GM23338 (cell line): ENCODE results near the gene MEOX1. TPM values are rescaled to one million over a fixed set of nuclear protein-coding genes. Genes with fewer than 3 reads are reported as not detected.

Experiments
- ATAC-seq: fragments of 200-7000 bp; cut with Tn5 transposase; 3 replicates; pipeline ENCODE4 v1.9.1; 2020
- DNase-seq: peaks from one replicate; pipeline ENCODE4 v3.0.0-alpha.2; 2015; ENCODE audit warnings: low spot score
- H2AFZ ChIP-seq: fragments of 200-600 bp; sonication (generic); 2 replicates; pipeline ENCODE4 v1.8.0; 2016; ENCODE audit warnings: antibody characterized with exemption, mild to moderate bottlenecking, moderate library complexity
- H3F3A ChIP-seq: fragments of 200-600 bp; sonication (generic); replicated peaks from 2 replicates; pipeline ENCODE4 v1.8.0; 2017; ENCODE audit warnings: antibody characterized with exemption, mixed run types, low read depth
- H3K27ac ChIP-seq: fragments of 200-600 bp; sonication (generic); 2 replicates; pipeline ENCODE4 v1.6.1; 2016; ENCODE audit warnings: low read depth
- H3K27me3 ChIP-seq: fragments of 200-600 bp; sonication (generic); 2 replicates; pipeline ENCODE4 v1.8.0; 2016; ENCODE audit warnings: mild to moderate bottlenecking, mixed run types, moderate library complexity; ENCODE audit not compliant: insufficient read depth
- H3K36me3 ChIP-seq: fragments of 200-600 bp; sonication (generic); 2 replicates; pipeline ENCODE4 v1.8.0; 2016; ENCODE audit warnings: mild to moderate bottlenecking; ENCODE audit not compliant: insufficient read depth
- H3K4me1 ChIP-seq: fragments of 200-600 bp; sonication (generic); 2 replicates; pipeline ENCODE4 v1.8.0; 2016; ENCODE audit warnings: mild to moderate bottlenecking, moderate library complexity; ENCODE audit not compliant: insufficient read depth
- H3K4me2 ChIP-seq: fragments of 200-600 bp; sonication (generic); 2 replicates; pipeline ENCODE4 v1.7.1; 2017; ENCODE audit warnings: mixed run types
- H3K4me3 ChIP-seq: fragments of 200-600 bp; sonication (generic); 2 replicates; pipeline ENCODE4 v1.6.1; 2016; ENCODE audit warnings: mixed run types
- H3K79me2 ChIP-seq: fragments of 200-600 bp; sonication (generic); replicated peaks from 2 replicates; pipeline ENCODE4 v1.8.0; 2017; ENCODE audit warnings: mild to moderate bottlenecking; ENCODE audit not compliant: insufficient read depth
- H3K9me2 ChIP-seq: fragments of 200-600 bp; sonication (generic); 2 replicates; pipeline ENCODE4 v1.8.0; 2017; ENCODE audit not compliant: insufficient read depth
- H4K20me1 ChIP-seq: fragments of 200-600 bp; sonication (generic); replicated peaks from 2 replicates; pipeline ENCODE4 v1.8.0; 2017; ENCODE audit warnings: mild to moderate bottlenecking; ENCODE audit not compliant: insufficient read depth
- H3K27ac Mint-ChIP-seq: 2 replicates; pipeline ENCODE4 v1.8.0; 2020; ENCODE audit warnings: inconsistent platforms, mild to moderate bottlenecking, moderate library complexity, mixed read lengths
- H3K27me3 Mint-ChIP-seq: 3 replicates; pipeline ENCODE4 v1.8.0; 2022; ENCODE audit warnings: low read depth, mild to moderate bottlenecking, moderate library complexity, mixed read lengths, inconsistent platforms; ENCODE audit not compliant: insufficient read depth, poor library complexity
- H3K36me3 Mint-ChIP-seq: 3 replicates; pipeline ENCODE4 v1.8.0; 2021; ENCODE audit warnings: low read depth, mild to moderate bottlenecking, inconsistent platforms, moderate library complexity, mixed read lengths
- H3K4me1 Mint-ChIP-seq: 3 replicates; pipeline ENCODE4 v1.8.0; 2020; ENCODE audit warnings: mild to moderate bottlenecking, inconsistent platforms, mixed read lengths
- H3K4me3 Mint-ChIP-seq: 3 replicates; pipeline ENCODE4 v1.8.0; 2021; ENCODE audit warnings: moderate library complexity, mild to moderate bottlenecking, inconsistent platforms, mixed read lengths
- H3K9me3 Mint-ChIP-seq: 3 replicates; pipeline ENCODE4 v1.8.0; 2020; ENCODE audit warnings: moderate library complexity, mild to moderate bottlenecking, inconsistent platforms, mixed read lengths
- CREB1 ChIP-seq: fragments of 250-450 bp; sonication (Bioruptor Pico); IDR thresholded peaks from 2 replicates; pipeline ENCODE4 v1.5.0; 2020; ENCODE audit warnings: low read depth, mild to moderate bottlenecking, moderate library complexity
- ETS1 ChIP-seq: IDR thresholded peaks from 2 replicates; pipeline ENCODE4 v1.6.1; 2016; ENCODE audit warnings: antibody characterized with exemption
- EZH2 ChIP-seq: fragments of 200-600 bp; sonication (generic); IDR thresholded peaks from one replicate; pipeline ENCODE4 v1.8.0; 2017; ENCODE audit warnings: antibody characterized with exemption, mild to moderate bottlenecking, low read depth; ENCODE audit not compliant: unreplicated experiment
- EZH2phosphoT487 ChIP-seq: fragments of 200-600 bp; sonication (generic); IDR thresholded peaks from one replicate; pipeline ENCODE4 v1.8.1; 2018; ENCODE audit warnings: antibody characterized with exemption; ENCODE audit not compliant: unreplicated experiment
- JUNB ChIP-seq: IDR thresholded peaks from one replicate; pipeline ENCODE4 v1.6.1; 2016; ENCODE audit warnings: antibody characterized with exemption; ENCODE audit not compliant: unreplicated experiment
- NANOG ChIP-seq: IDR thresholded peaks from 2 replicates; pipeline ENCODE4 v1.6.1; 2016; ENCODE audit warnings: antibody characterized with exemption, borderline replicate concordance
- POLR2AphosphoS5 ChIP-seq: IDR thresholded peaks from 2 replicates; pipeline ENCODE4 v1.6.1; 2016; ENCODE audit warnings: antibody characterized with exemption, low read depth
- STAT1 ChIP-seq: IDR thresholded peaks from one replicate; pipeline ENCODE4 v1.6.1; 2016; ENCODE audit warnings: antibody characterized with exemption; ENCODE audit not compliant: unreplicated experiment
- ZNF114 ChIP-seq: fragments of 250-450 bp; sonication (Bioruptor Pico); IDR thresholded peaks from 2 replicates; pipeline ENCODE4 v1.5.0; 2020; ENCODE audit warnings: mild to moderate bottlenecking, moderate library complexity
- ZNF331 ChIP-seq: fragments of 250-450 bp; sonication (Bioruptor Pico); IDR thresholded peaks from 2 replicates; pipeline ENCODE4 v1.5.0; 2020; ENCODE audit warnings: low read depth, mild to moderate bottlenecking, moderate library complexity
- ZNF462 ChIP-seq: fragments of 250-450 bp; sonication (Bioruptor Pico); IDR thresholded peaks from 2 replicates; pipeline ENCODE4 v1.5.0; 2020; ENCODE audit warnings: mild to moderate bottlenecking, moderate library complexity
- polyA plus RNA-seq: library from polyadenylated mRNA; unstranded; fragments of >200 nt; fragmentation: Nextera tagmentation; extraction: Ambion mirVana; gene quantifications from 2 replicates; pipeline ENCODE4 v1.2.1, GENCODE V29; 2016
- total RNA-seq: library from RNA; depleted of rRNA; stranded (reverse); fragments of >200 nt; shearing (Covaris generic); gene quantifications from 2 replicates; pipeline ENCODE4 v1.2.3, GENCODE V29; 2014
- TF ChIP-seq, protein P1 (sequence below): IDR thresholded peaks from one replicate; pipeline ENCODE4 v1.6.1; 2018; ENCODE audit warnings: antibody characterized with exemption; ENCODE audit not compliant: unreplicated experiment
- TF ChIP-seq, protein P2 (sequence below), 2 experiments: fragments of 200-600 bp in 1 of 2; sonication (generic) in 1 of 2; conservative IDR thresholded peaks; 2 replicates each; pipeline versions ENCODE4 v1.5.1 to v1.6.1; 2016 to 2017; ENCODE audit warnings: antibody characterized with exemption in 2 of 2, low read depth in 2 of 2, mild to moderate bottlenecking in 2 of 2, moderate library complexity in 1 of 2

The MEOX1 gene
- total and polyA plus RNA-seq, 2 experiments from 2014 or later = not detected

DNA sequence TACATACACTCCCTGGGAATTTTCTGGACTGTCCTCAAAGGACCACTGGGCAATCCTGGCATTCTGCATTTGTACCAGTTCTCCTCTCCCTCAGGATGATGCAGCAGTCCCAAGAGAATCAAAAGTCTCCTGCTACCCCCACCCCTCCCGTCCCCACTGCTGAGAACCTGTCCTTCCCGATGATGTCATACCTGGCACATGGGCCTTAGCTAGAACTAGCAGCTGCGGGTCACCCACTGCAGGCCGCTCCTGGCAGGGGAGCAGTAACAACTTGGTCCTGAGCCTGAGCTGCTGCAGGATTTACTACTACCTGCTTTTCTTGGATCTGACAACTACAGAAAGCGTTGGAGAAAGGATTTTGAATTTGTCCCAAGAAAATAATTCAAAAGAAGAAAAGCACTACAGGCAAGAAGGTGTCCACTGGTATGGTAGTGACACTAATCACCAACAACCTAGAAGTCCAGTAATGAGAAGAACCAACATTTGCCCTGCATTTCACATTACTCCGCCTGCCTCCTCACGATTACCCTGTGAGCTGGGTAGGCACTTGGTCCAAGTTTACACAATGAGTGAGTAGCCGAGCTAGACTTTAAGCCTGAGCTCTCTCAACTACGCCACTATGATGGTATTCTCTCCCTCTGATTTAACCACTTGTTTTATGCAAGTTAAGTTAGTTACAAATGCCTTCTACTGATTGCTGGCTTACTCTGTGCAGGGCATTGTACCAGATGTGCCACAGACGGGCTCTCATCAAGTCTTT, 60.3 kb downstream of the MEOX1 start:
- Mint-ChIP-seq H3K4me1 (peaks cover 3% of the 10 kb centered on the region; the same call in 2 of the 3 replicates), H3K36me3 (no peaks in the 10 kb centered on the region), H3K9me3 (peaks cover 12% of the 10 kb centered on the region; the same call in 2 of the 3 replicates), H3K4me3 (no peak overlapping the region), H3K27ac (no peak overlapping the region), H3K27me3 (peaks cover 5% of the 10 kb centered on the region)
- no peak overlapping the region for H3K4me2 ChIP-seq
- DNase-seq = no peak
- no peaks in the 10 kb centered on the region for H3F3A ChIP-seq
- no peaks in the 10 kb centered on the region for H3K27me3 ChIP-seq
- H3K27ac ChIP-seq = no peak overlapping the region
- H3K4me1 ChIP-seq = 0 out of 2 replicates have a peak, but pooled peaks cover 4% of the 10 kb centered on the region
- no peaks in the 10 kb centered on the region for H3K36me3 ChIP-seq
- no peak overlapping the region for H3K4me3 ChIP-seq
- H4K20me1 ChIP-seq = no peaks in the 10 kb centered on the region
- ATAC-seq = peak; percentile 27; the same call in 1 of the 3 replicates
- no peak for TF ChIP-seq CREB1 (CRISPR knock-in tag)
- no peak for TF ChIP-seq ZNF331 (CRISPR knock-in tag)
- no peak for TF ChIP-seq POLR2AphosphoS5
- no peak for TF ChIP-seq ZNF114 (CRISPR knock-in tag)
- TF ChIP-seq STAT1 = no peak
- no peak for TF ChIP-seq JUNB
- no peak for TF ChIP-seq NANOG
- no peak for TF ChIP-seq ZNF462 (CRISPR knock-in tag)
- TF ChIP-seq ETS1 = no peak
- TF ChIP-seq, protein P1, sequence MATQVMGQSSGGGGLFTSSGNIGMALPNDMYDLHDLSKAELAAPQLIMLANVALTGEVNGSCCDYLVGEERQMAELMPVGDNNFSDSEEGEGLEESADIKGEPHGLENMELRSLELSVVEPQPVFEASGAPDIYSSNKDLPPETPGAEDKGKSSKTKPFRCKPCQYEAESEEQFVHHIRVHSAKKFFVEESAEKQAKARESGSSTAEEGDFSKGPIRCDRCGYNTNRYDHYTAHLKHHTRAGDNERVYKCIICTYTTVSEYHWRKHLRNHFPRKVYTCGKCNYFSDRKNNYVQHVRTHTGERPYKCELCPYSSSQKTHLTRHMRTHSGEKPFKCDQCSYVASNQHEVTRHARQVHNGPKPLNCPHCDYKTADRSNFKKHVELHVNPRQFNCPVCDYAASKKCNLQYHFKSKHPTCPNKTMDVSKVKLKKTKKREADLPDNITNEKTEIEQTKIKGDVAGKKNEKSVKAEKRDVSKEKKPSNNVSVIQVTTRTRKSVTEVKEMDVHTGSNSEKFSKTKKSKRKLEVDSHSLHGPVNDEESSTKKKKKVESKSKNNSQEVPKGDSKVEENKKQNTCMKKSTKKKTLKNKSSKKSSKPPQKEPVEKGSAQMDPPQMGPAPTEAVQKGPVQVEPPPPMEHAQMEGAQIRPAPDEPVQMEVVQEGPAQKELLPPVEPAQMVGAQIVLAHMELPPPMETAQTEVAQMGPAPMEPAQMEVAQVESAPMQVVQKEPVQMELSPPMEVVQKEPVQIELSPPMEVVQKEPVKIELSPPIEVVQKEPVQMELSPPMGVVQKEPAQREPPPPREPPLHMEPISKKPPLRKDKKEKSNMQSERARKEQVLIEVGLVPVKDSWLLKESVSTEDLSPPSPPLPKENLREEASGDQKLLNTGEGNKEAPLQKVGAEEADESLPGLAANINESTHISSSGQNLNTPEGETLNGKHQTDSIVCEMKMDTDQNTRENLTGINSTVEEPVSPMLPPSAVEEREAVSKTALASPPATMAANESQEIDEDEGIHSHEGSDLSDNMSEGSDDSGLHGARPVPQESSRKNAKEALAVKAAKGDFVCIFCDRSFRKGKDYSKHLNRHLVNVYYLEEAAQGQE = no peak
- no peak for TF ChIP-seq EZH2phosphoT487
- TF ChIP-seq, protein P2, sequence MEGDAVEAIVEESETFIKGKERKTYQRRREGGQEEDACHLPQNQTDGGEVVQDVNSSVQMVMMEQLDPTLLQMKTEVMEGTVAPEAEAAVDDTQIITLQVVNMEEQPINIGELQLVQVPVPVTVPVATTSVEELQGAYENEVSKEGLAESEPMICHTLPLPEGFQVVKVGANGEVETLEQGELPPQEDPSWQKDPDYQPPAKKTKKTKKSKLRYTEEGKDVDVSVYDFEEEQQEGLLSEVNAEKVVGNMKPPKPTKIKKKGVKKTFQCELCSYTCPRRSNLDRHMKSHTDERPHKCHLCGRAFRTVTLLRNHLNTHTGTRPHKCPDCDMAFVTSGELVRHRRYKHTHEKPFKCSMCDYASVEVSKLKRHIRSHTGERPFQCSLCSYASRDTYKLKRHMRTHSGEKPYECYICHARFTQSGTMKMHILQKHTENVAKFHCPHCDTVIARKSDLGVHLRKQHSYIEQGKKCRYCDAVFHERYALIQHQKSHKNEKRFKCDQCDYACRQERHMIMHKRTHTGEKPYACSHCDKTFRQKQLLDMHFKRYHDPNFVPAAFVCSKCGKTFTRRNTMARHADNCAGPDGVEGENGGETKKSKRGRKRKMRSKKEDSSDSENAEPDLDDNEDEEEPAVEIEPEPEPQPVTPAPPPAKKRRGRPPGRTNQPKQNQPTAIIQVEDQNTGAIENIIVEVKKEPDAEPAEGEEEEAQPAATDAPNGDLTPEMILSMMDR (conservative IDR thresholded peaks at IDR 0.05; ENCODE audit: low read depth in 2 of 2) = no peak
- TF ChIP-seq EZH2 = no peak
- no peaks in the 10 kb centered on the region for H3K79me2 ChIP-seq
- 0 out of 2 replicates have a peak overlapping the region, but pooled peaks have one; percentile 28 for H2AFZ ChIP-seq
- H3K9me2 ChIP-seq = no peaks in the 10 kb centered on the region
